ENCODE measurements around the gene ERFL. TPM values are rescaled to one million over a fixed set of nuclear protein-coding genes. Genes with fewer than 3 reads are reported as not detected.

Gene ERFL
- total RNA-seq (ENCODE audit: unreplicated experiment): 0.46 TPM
- long read RNA-seq: 0 reads

GRCh38 chr19:41928221-41928683 is at the start of gene ERFL:
TSS of gene ERFL (minus strand) at chr19:41928449. CDS start at chr19:41912919, 15,530 bp downstream.
- no peak for DNase-seq (ENCODE audit: low spot score)
- H3K9me3 Mint-ChIP-seq (ENCODE audit: unreplicated experiment): no peaks in the 10 kb centered on the region
- H3K36me3 Mint-ChIP-seq (ENCODE audit: low read depth, unreplicated experiment): peaks cover 7% of the 10 kb centered on the region
- H3K4me1 Mint-ChIP-seq (ENCODE audit: unreplicated experiment): peaks cover 9% of the 10 kb centered on the region
- H3K27ac Mint-ChIP-seq (ENCODE audit: unreplicated experiment): no peak within 1 kb of the TSS
- H3K4me3 Mint-ChIP-seq (ENCODE audit: unreplicated experiment): peak within 1 kb of the TSS; percentile 90
- TF ChIP-seq CTCF (IDR thresholded peaks at IDR 0.05; ENCODE audit: unreplicated experiment): no peak
- peaks cover 28% of the 10 kb centered on the region for H3K27me3 Mint-ChIP-seq (ENCODE audit: unreplicated experiment)

GRCh38 chr19:41977916-41978315 is 49.7 kb upstream of the ERFL start:
- Mint-ChIP-seq H3K9me3 (ENCODE audit: unreplicated experiment) (no peaks in the 10 kb centered on the region), H3K4me3 (ENCODE audit: unreplicated experiment) (no peak overlapping the region), H3K27ac (ENCODE audit: unreplicated experiment) (no peak overlapping the region), H3K36me3 (ENCODE audit: low read depth, unreplicated experiment) (no peaks in the 10 kb centered on the region), H3K4me1 (ENCODE audit: unreplicated experiment) (no peaks in the 10 kb centered on the region), H3K27me3 (ENCODE audit: unreplicated experiment) (no peaks in the 10 kb centered on the region)
- no peak for DNase-seq (ENCODE audit: low spot score)
- no peak for TF ChIP-seq CTCF (IDR thresholded peaks at IDR 0.05; ENCODE audit: unreplicated experiment)

GRCh38 chr19:41974652-41975051 is 46.4 kb upstream of the ERFL start:
- no peak for DNase-seq (ENCODE audit: low spot score)
- Mint-ChIP-seq H3K36me3 (ENCODE audit: low read depth, unreplicated experiment) (no peaks in the 10 kb centered on the region), H3K4me1 (ENCODE audit: unreplicated experiment) (no peaks in the 10 kb centered on the region), H3K4me3 (ENCODE audit: unreplicated experiment) (no peak overlapping the region), H3K27ac (ENCODE audit: unreplicated experiment) (no peak overlapping the region), H3K27me3 (ENCODE audit: unreplicated experiment) (peaks cover 2% of the 10 kb centered on the region), H3K9me3 (ENCODE audit: unreplicated experiment) (no peaks in the 10 kb centered on the region)
- no peak for TF ChIP-seq CTCF (IDR thresholded peaks at IDR 0.05; ENCODE audit: unreplicated experiment)

GRCh38 chr19:41971363-41971762 is 43.1 kb upstream of the ERFL start:
- no peak overlapping the region for H3K4me3 Mint-ChIP-seq (ENCODE audit: unreplicated experiment)
- DNase-seq (ENCODE audit: low spot score): no peak
- peaks cover 10% of the 10 kb centered on the region for H3K27me3 Mint-ChIP-seq (ENCODE audit: unreplicated experiment)
- H3K4me1 Mint-ChIP-seq (ENCODE audit: unreplicated experiment): no peaks in the 10 kb centered on the region
- H3K27ac Mint-ChIP-seq (ENCODE audit: unreplicated experiment): no peak overlapping the region
- no peak for TF ChIP-seq CTCF (IDR thresholded peaks at IDR 0.05; ENCODE audit: unreplicated experiment)
- no peaks in the 10 kb centered on the region for H3K36me3 Mint-ChIP-seq (ENCODE audit: low read depth, unreplicated experiment)
- H3K9me3 Mint-ChIP-seq (ENCODE audit: unreplicated experiment): no peaks in the 10 kb centered on the region

GRCh38 chr19:41969772-41970458 is 41.7 kb upstream of the ERFL start:
- DNase-seq (ENCODE audit: low spot score): no peak
- H3K27ac Mint-ChIP-seq (ENCODE audit: unreplicated experiment): no peak overlapping the region
- no peaks in the 10 kb centered on the region for H3K9me3 Mint-ChIP-seq (ENCODE audit: unreplicated experiment)
- no peaks in the 10 kb centered on the region for H3K36me3 Mint-ChIP-seq (ENCODE audit: low read depth, unreplicated experiment)
- H3K4me1 Mint-ChIP-seq (ENCODE audit: unreplicated experiment): no peaks in the 10 kb centered on the region
- TF ChIP-seq CTCF (IDR thresholded peaks at IDR 0.05; ENCODE audit: unreplicated experiment): no peak
- H3K4me3 Mint-ChIP-seq (ENCODE audit: unreplicated experiment): no peak overlapping the region
- peaks cover 12% of the 10 kb centered on the region for H3K27me3 Mint-ChIP-seq (ENCODE audit: unreplicated experiment)
